ENCODE data around the gene SFTPA1. TPM values are rescaled to one million over a fixed set of nuclear protein-coding genes. Genes with fewer than 3 reads are reported as not detected.
"Not testable (repeated sequence)": the region's sequence is repeated elsewhere in the genome, so short reads cannot be mapped to it uniquely, and the experiment has no call there.

The SFTPA1 gene
- total RNA-seq = 1 to 10 TPM in 1 of 8 experiments, under 1 TPM in 5, not detected in 2; 0.07 to 1.4 (median 0.45) TPM

DNA sequence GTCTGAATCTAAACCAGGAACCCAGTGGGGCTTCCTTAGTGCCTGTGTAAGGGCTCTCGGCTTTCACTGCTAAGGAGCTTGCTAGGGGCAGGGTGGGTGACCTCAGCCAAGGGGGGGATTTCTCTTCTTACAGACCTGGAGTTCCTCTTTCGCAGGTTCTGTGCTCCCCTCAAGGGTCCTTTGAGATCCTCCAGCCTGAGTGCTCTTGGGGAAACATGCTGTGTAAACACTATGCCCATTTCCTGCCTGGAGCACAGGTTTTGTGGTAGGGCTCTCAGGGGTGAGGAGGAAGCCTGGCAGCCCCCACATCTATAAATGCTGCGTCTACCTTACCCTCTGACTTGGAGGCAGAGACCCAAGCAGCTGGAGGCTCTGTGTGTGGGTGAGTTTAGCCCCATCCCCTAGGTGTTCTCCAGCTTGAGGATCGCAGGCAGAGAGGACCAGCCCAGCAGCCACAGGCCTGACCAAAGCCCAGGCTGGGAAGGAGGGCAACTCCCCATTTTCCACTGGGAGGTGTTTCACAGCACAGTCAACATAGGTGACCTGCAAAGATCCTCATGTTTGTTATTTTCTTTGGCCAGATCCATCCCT, at the start of gene SFTPA1:
SFTPA1 (plus strand) TSS at position 339 of the 591 bp plus-strand sequence. CDS start 887 bp downstream, outside the sequence.
- in situ Hi-C loops (cut with MboI; ENCODE audit: low pct_unique_long_range_greater_than_20kb in 2 of 9, low sequenced_read_pairs in 9 of 9, unreplicated experiment in 9 of 9) = no loop called here
- Histone ChIP-seq H3K4me1 (replicated peaks in 1 of 2) (no peaks in the 10 kb centered on the region), H3K27ac (no peak within 1 kb of the TSS), H3K4me3 (no peak within 1 kb of the TSS)
- ATAC-seq (replicated peaks in 6 of 8) = peak in 1 of 8 experiments; percentile 22
- 13 to 100% (median 60%) methylated on average over 1 of the region's 4 CpGs; no CpG with 5 or more reads in 6 of the 10 experiments for WGBS, 10 experiments

DNA sequence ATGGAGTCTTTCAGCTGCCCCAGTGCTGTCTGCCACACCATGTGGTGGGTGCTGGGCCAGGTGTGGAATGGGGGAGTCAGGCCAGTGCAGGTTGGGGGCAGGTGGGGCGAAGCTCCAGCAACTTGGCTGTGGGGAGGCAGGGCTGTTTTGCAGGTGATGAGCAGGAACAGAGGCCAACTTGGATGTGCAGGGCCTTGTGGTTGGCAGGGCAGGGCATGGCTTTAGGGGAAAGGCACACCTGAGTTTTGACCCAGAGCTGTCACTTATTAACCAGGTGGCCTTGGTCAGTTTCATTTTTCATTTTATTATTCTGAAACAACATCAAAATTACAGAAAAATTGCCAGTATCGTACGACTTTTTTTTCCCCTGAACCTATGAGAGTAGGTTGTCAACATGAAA, 49.5 kb upstream of the SFTPA1 start:
- Histone ChIP-seq H3K4me1 (replicated peaks in 1 of 2) (no peaks in the 10 kb centered on the region), H3K4me3 (no peak overlapping the region), H3K27ac (no peak overlapping the region)
- WGBS, 10 experiments = 14 to 90% (median 61%) methylated on average over 2 of the region's 3 CpGs; no CpG with 5 or more reads in 1 of the 10 experiments
- no peak for ATAC-seq (replicated peaks in 6 of 8)
- in situ Hi-C loops (cut with MboI; ENCODE audit: low pct_unique_long_range_greater_than_20kb in 2 of 9, low sequenced_read_pairs in 9 of 9, unreplicated experiment in 9 of 9) = loop anchor here in 3 of 9 experiments (25.0 kb wide), 1 partner anchor 376 kb away; the partner anchor contains the start of gene SFTPD (in 3 of the 3)

- no peak overlapping the region for H3K4me3 ChIP-seq
- H3K27ac ChIP-seq = no peak overlapping the region
- no peaks in the 10 kb centered on the region for H3K4me1 ChIP-seq (replicated peaks in 1 of 2)
- 0 to 60% (median 0%) methylated on average over 1 to 10 of the region's 17 CpGs; no CpG with 5 or more reads in 1 of the 10 experiments for WGBS, 10 experiments
- in situ Hi-C loops (cut with MboI; ENCODE audit: low pct_unique_long_range_greater_than_20kb in 2 of 9, low sequenced_read_pairs in 9 of 9, unreplicated experiment in 9 of 9) = loop anchor here in 3 of 9 experiments (25.0 kb wide), 1 partner anchor 375 kb away; the partner anchor contains the start of gene SFTPD (in 3 of the 3)
- ATAC-seq (replicated peaks in 6 of 8) = peak; percentile 54 to 98 (median 74)
Observed at GRCh38 chr10:79562135-79562756, 48.5 kb upstream of the SFTPA1 start.

DNA sequence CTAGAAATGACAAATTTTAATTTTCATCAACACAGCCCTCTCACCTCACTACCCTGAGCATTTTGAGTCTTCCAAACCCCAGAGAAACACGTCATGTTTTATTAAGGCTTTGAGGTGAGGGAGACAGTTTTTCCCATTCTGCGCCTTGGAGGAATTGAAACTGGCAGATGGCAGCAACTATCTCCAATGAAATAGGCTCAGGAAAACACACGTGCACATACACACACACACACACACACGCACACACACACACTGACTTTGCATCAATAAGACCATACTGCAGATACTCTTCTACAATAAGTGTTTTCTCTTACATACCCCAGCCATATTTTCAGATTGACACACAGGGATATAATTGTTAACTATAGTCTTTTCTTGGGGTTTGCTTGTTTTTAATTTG, 47.3 kb upstream of the SFTPA1 start:
- H3K27ac ChIP-seq = no peak overlapping the region
- WGBS, 10 experiments = 17 to 100% (median 64%) methylated on average over 1 to 4 of the region's 4 CpGs; no CpG with 5 or more reads in 1 of the 10 experiments
- ATAC-seq (replicated peaks in 6 of 8) = no peak
- in situ Hi-C loops (cut with MboI; ENCODE audit: low pct_unique_long_range_greater_than_20kb in 2 of 9, low sequenced_read_pairs in 9 of 9, unreplicated experiment in 9 of 9) = loop anchor here in 3 of 9 experiments (25.0 kb wide), 1 partner anchor 374 kb away; the partner anchor contains the start of gene SFTPD (in 3 of the 3)
- H3K4me1 ChIP-seq (replicated peaks in 1 of 2) = no peaks in the 10 kb centered on the region
- H3K4me3 ChIP-seq = no peak overlapping the region

DNA sequence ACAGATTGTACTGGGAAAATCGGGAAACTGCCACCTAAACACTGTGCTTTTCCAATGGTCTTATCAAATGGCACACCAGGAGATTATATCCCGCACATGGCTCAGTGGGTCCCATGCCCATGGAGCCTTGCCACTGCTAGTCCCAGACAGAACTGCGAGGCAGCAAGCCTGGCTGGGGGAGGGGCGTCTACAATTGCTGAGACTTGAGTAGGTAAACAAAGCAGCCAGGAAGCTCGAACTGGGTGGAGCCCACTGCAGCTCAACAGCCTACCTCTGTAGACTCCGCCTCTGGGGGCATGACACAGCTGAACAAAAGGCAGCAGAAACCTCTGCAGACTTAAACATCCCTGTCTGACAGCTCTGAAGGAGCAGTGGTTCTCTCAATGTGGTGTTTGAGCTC, 40.1 kb upstream of the SFTPA1 start:
- H3K4me3 ChIP-seq; ATAC-seq (replicated peaks in 6 of 8); H3K4me1 ChIP-seq (replicated peaks in 1 of 2); H3K27ac ChIP-seq: not testable (repeated sequence)
- 25 to 100% (median 76%) methylated on average over 1 to 5 of the region's 6 CpGs; no CpG with 5 or more reads in 4 of the 10 experiments for WGBS, 10 experiments
- in situ Hi-C loops (cut with MboI; ENCODE audit: low pct_unique_long_range_greater_than_20kb in 2 of 9, low sequenced_read_pairs in 9 of 9, unreplicated experiment in 9 of 9) = loop anchor here in 3 of 9 experiments (25.0 kb wide), 1 partner anchor 367 kb away; the partner anchor contains the start of gene SFTPD (in 3 of the 3)

DNA sequence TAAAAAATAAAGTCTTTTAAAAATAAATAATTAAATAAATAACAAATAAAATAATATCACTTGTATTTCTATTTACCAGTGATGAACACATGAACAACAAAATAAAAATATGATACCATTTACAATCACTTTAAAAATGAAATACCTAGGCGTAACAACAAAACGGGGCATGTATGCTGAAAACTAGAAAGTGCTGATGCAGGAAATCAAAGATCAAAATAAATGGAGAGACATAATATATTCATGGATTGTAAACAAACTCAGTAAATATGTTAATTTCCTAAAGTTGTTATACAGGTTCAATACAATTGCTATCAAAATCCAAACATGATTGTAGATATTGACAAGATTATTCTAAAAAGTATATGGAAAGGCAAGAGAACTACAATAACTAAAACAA, 31.4 kb upstream of the SFTPA1 start:
- Histone ChIP-seq H3K4me3 (no peak overlapping the region), H3K4me1 (replicated peaks in 1 of 2) (no peaks in the 10 kb centered on the region), H3K27ac (no peak overlapping the region)
- in situ Hi-C loops (cut with MboI; ENCODE audit: low pct_unique_long_range_greater_than_20kb in 2 of 9, low sequenced_read_pairs in 9 of 9, unreplicated experiment in 9 of 9) = no loop called here
- no peak for ATAC-seq (replicated peaks in 6 of 8)
- 27 to 100% (median 93%) methylated on average over 1 to 2 of the region's 2 CpGs; no CpG with 5 or more reads in 1 of the 10 experiments for WGBS, 10 experiments

GRCh38 chr10:79581044-79581443, 29.7 kb upstream of the SFTPA1 start:
- no peak overlapping the region for H3K4me3 ChIP-seq
- in situ Hi-C loops (cut with MboI; ENCODE audit: low pct_unique_long_range_greater_than_20kb in 2 of 9, low sequenced_read_pairs in 9 of 9, unreplicated experiment in 9 of 9) = no loop called here
- ATAC-seq (replicated peaks in 6 of 8) = no peak
- no peaks in the 10 kb centered on the region for H3K4me1 ChIP-seq (replicated peaks in 1 of 2)
- no peak overlapping the region for H3K27ac ChIP-seq

GRCh38 chr10:79582096-79582495, 28.6 kb upstream of the SFTPA1 start:
- in situ Hi-C loops (cut with MboI; ENCODE audit: low pct_unique_long_range_greater_than_20kb in 2 of 9, low sequenced_read_pairs in 9 of 9, unreplicated experiment in 9 of 9) = no loop called here
- no peak for ATAC-seq (replicated peaks in 6 of 8)
- 0 to 100% (median 78%) methylated on average over 1 to 3 of the region's 6 CpGs; no CpG with 5 or more reads in 4 of the 10 experiments for WGBS, 10 experiments
- Histone ChIP-seq H3K4me1 (replicated peaks in 1 of 2) (no peaks in the 10 kb centered on the region), H3K4me3 (no peak overlapping the region), H3K27ac (no peak overlapping the region)

GRCh38 chr10:79582954-79583353, 27.8 kb upstream of the SFTPA1 start:
- H3K4me3 ChIP-seq; H3K4me1 ChIP-seq (replicated peaks in 1 of 2); ATAC-seq (replicated peaks in 6 of 8); in situ Hi-C loops (cut with MboI; ENCODE audit: low pct_unique_long_range_greater_than_20kb in 2 of 9, low sequenced_read_pairs in 9 of 9, unreplicated experiment in 9 of 9); H3K27ac ChIP-seq: not testable (repeated sequence)
- WGBS, 10 experiments = 20% methylated on average over 1 of the region's 6 CpGs; no CpG with 5 or more reads in 9 of the 10 experiments

GRCh38 chr10:79583488-79584024, 27.2 kb upstream of the SFTPA1 start:
- Histone ChIP-seq H3K27ac (no peak overlapping the region), H3K4me1 (replicated peaks in 1 of 2) (no peaks in the 10 kb centered on the region), H3K4me3 (no peak overlapping the region)
- no peak for ATAC-seq (replicated peaks in 6 of 8)
- whole genome bisulfite sequencing, 10 experiments = 0 to 100% (median 71%) methylated on average over 1 to 6 of the region's 7 CpGs; no CpG with 5 or more reads in 1 of the 10 experiments
- in situ Hi-C loops (cut with MboI; ENCODE audit: low pct_unique_long_range_greater_than_20kb in 2 of 9, low sequenced_read_pairs in 9 of 9, unreplicated experiment in 9 of 9) = no loop called here

DNA sequence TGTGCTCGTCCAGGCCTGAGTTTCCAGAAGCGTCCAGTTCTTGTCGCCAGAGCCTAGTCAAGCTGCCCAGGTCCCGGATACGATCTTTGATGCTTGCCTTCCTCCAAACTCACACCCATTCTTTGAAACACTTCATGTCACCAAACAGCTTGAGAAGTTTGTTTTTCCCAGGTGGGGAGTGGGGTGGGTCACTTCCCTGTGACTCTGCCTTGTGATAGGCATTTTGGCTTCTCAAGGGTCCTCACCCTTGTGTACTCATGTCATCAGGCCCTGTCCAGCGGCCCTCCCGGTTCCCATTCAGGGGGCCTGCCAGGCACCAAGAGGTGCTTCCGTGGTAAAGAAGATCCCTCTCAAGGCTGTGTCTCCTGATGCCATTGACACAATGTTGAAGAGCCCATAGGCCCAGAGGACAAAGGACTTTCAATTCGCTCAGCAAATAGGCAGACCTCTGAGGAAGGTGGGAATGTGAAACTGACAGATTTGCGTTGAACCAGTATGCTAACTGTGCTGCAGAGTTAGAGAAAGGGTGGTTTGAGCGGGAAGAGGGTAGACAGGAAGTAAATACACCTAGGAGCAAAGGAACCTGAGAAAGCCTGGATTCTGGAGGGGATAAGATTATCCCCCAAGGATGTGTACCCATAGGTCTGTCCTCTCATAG, 24.7 kb upstream of the SFTPA1 start:
- in situ Hi-C loops (cut with MboI; ENCODE audit: low pct_unique_long_range_greater_than_20kb in 2 of 9, low sequenced_read_pairs in 9 of 9, unreplicated experiment in 9 of 9) = no loop called here
- Histone ChIP-seq H3K4me3 (no peak overlapping the region), H3K4me1 (replicated peaks in 1 of 2) (no peaks in the 10 kb centered on the region), H3K27ac (no peak overlapping the region)
- WGBS, 10 experiments = 14 to 93% (median 79%) methylated on average over 1 to 9 of the region's 11 CpGs; no CpG with 5 or more reads in 4 of the 10 experiments
- no peak for ATAC-seq (replicated peaks in 6 of 8)

DNA sequence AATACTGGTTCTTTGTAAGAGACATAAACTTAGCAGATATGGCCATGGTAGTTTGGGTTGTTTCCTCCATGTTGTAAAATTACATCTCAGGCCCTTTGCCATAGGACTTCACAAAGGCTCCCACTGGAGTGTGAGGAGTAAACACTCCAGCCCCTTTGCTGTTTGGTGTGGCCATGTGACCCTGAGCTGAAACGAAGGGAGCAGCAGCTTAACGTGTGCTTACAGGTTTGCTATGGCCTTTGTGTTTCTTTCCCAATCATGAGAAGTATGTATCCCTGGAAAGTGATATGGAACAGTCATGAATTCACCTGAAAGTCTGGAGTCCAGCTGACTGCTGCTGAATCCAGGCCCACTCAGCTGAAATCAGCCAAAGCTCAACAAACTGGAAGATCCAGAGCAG, 23.8 kb upstream of the SFTPA1 start:
- no peak for ATAC-seq (replicated peaks in 6 of 8)
- no peaks in the 10 kb centered on the region for H3K4me1 ChIP-seq (replicated peaks in 1 of 2)
- no peak overlapping the region for H3K4me3 ChIP-seq
- WGBS, 10 experiments = 20 to 80% (median 40%) methylated on average over 1 to 2 of the region's 2 CpGs; no CpG with 5 or more reads in 6 of the 10 experiments
- no peak overlapping the region for H3K27ac ChIP-seq
- in situ Hi-C loops (cut with MboI; ENCODE audit: low pct_unique_long_range_greater_than_20kb in 2 of 9, low sequenced_read_pairs in 9 of 9, unreplicated experiment in 9 of 9) = no loop called here

GRCh38 chr10:79588800-79589199, 21.9 kb upstream of the SFTPA1 start:
- in situ Hi-C loops (cut with MboI; ENCODE audit: low pct_unique_long_range_greater_than_20kb in 2 of 9, low sequenced_read_pairs in 9 of 9, unreplicated experiment in 9 of 9) = no loop called here
- no peak for ATAC-seq (replicated peaks in 6 of 8)
- no peak overlapping the region for H3K4me3 ChIP-seq
- H3K27ac ChIP-seq = no peak overlapping the region
- no peaks in the 10 kb centered on the region for H3K4me1 ChIP-seq (replicated peaks in 1 of 2)

Data from motor neuron (in vitro differentiated cells).